HepG2 (cell line): ENCODE results near the gene TMEM121.

ENCODE experiments used
- ATF2 ChIP-seq: sonication (generic); formaldehyde crosslinking; IDR thresholded peaks from 2 replicates; pipeline ENCODE4 v1.4.0; 2020; ENCODE audit warnings: missing genetic modification reagents
- CREBL2 ChIP-seq: sonication (generic); formaldehyde crosslinking; IDR thresholded peaks from 2 replicates; pipeline ENCODE4 v1.8.1; 2023; ENCODE audit warnings: missing genetic modification reagents, mild to moderate bottlenecking, borderline replicate concordance
- CREM ChIP-seq, 2 experiments: sonication (generic) in 1 of 2; formaldehyde crosslinking in 1 of 2; IDR thresholded peaks; 2 replicates each; pipeline versions ENCODE4 v1.4.0 to v1.6.1; 2016 to 2020; ENCODE audit warnings: antibody characterized with exemption in 1 of 2, mild to moderate bottlenecking in 1 of 2, missing genetic modification reagents in 1 of 2
- CTCF ChIP-seq: sonication (generic); formaldehyde crosslinking; IDR thresholded peaks from 2 replicates; pipeline ENCODE4 v1.5.0; 2020; ENCODE audit warnings: mild to moderate bottlenecking, missing genetic modification reagents, moderate library complexity
- IRF1 ChIP-seq: sonication (generic); formaldehyde crosslinking; IDR thresholded peaks from 2 replicates; pipeline ENCODE4 v1.4.0; 2020; ENCODE audit warnings: low read depth, mild to moderate bottlenecking, missing genetic modification reagents
- MAZ ChIP-seq, 2 experiments: sonication (generic) in 1 of 2; formaldehyde crosslinking in 1 of 2; IDR thresholded peaks; 2 replicates each; pipeline versions ENCODE4 v1.5.0 to v1.6.1; 2012 to 2020; ENCODE audit warnings: low read depth in 2 of 2, mild to moderate bottlenecking in 2 of 2, borderline replicate concordance in 1 of 2, improper control_type of control experiment in 1 of 2, low read length in 1 of 2, missing genetic modification reagents in 1 of 2, moderate library complexity in 1 of 2
- PHF20 ChIP-seq: sonication (generic); formaldehyde crosslinking; IDR thresholded peaks from 2 replicates; pipeline ENCODE4 v1.5.0; 2020; ENCODE audit warnings: mild to moderate bottlenecking, missing genetic modification reagents
- THRA ChIP-seq: sonication (generic); formaldehyde crosslinking; IDR thresholded peaks from 2 replicates; pipeline ENCODE4 v1.4.0; 2020; ENCODE audit warnings: missing genetic modification reagents, borderline replicate concordance
- YY1 ChIP-seq: IDR thresholded peaks from 2 replicates; pipeline ENCODE4 v1.6.1; 2011; ENCODE audit warnings: low read length, low read depth, moderate library complexity, mild to moderate bottlenecking; ENCODE audit not compliant: insufficient read depth, insufficient replicate concordance
- ZBTB34 ChIP-seq: sonication (generic); formaldehyde crosslinking; IDR thresholded peaks from 2 replicates; pipeline ENCODE4 v1.8.0; 2022; ENCODE audit warnings: mild to moderate bottlenecking, missing genetic modification reagents
- ZNF17 ChIP-seq: sonication (generic); formaldehyde crosslinking; IDR thresholded peaks from 2 replicates; pipeline ENCODE4 v1.5.0; 2020; ENCODE audit warnings: mild to moderate bottlenecking, missing genetic modification reagents
- ZNF274 ChIP-seq: sonication (generic); formaldehyde crosslinking; IDR thresholded peaks from 2 replicates; pipeline ENCODE4 v1.5.1; 2020; ENCODE audit warnings: mild to moderate bottlenecking, missing genetic modification reagents
- ZNF704 ChIP-seq: sonication (generic); formaldehyde crosslinking; IDR thresholded peaks from 2 replicates; pipeline ENCODE4 v1.8.1; 2023; ENCODE audit warnings: mild to moderate bottlenecking, inconsistent platforms, moderate library complexity, missing genetic modification reagents, borderline replicate concordance

GRCh38 chr14:105576525-105577088, 50.2 kb downstream of the TMEM121 start:
- TF ChIP-seq CREM (IDR thresholded peaks at IDR 0.05) (no peak), CREM (CRISPR knock-in tag; IDR thresholded peaks at IDR 0.05) (no peak), CTCF (CRISPR knock-in tag) (no peak), ZNF704 (CRISPR knock-in tag) (no peak), CREBL2 (CRISPR knock-in tag) (no peak), YY1 (no peak), MAZ (IDR thresholded peaks at IDR 0.05; ENCODE audit: borderline replicate concordance, low read depth, low read length) (no peak), MAZ (CRISPR knock-in tag; IDR thresholded peaks at IDR 0.05; ENCODE audit: low read depth) (no peak), IRF1 (CRISPR knock-in tag) (no peak), ZBTB34 (CRISPR knock-in tag) (no peak), ZNF274 (no peak), ZNF17 (CRISPR knock-in tag) (no peak), ATF2 (CRISPR knock-in tag) (no peak), THRA (CRISPR knock-in tag) (no peak), PHF20 (CRISPR knock-in tag) (no peak)
